ENCODE data around the gene TLR7.

GRCh38 chrX:12922599-12922919, 55.7 kb downstream of the TLR7 start:
- no peak for TF ChIP-seq POLR2AphosphoS5 (IDR thresholded peaks at IDR 0.05)
- no peak for TF ChIP-seq CTCF (IDR thresholded peaks at IDR 0.05)
- TF ChIP-seq EP300 (IDR thresholded peaks at IDR 0.05), result no peak
